ENCODE data around the gene KCNG1. TPM values are rescaled to one million over a fixed set of nuclear protein-coding genes. Genes with fewer than 3 reads are reported as not detected.

KCNG1 gene
- total and polyA plus RNA-seq, 8 donors, result 0.98 to 4.0 (median 2.1) TPM

GRCh38 chr20:51029556-51029955, 6.6 kb upstream of the KCNG1 start:
- peaks cover 0 to 4% (median 0%) of the 10 kb centered on the region in 4 donors for H3K27me3 ChIP-seq

GRCh38 chr20:51028616-51029212, 5.8 kb upstream of the KCNG1 start:
- intact Hi-C loops (cut with DNase I), result no loop called here
- H3K9me3 ChIP-seq, result no peaks in the 10 kb centered on the region
- H3K27me3 ChIP-seq, result peaks cover 0 to 4% (median 0%) of the 10 kb centered on the region in 4 donors
- H3K27ac ChIP-seq, result no peak overlapping the region
- no peaks in the 10 kb centered on the region for H3K4me1 ChIP-seq
- ATAC-seq, result no peak
- no peak overlapping the region for H3K4me3 ChIP-seq
- no peak for TF ChIP-seq CTCF (IDR thresholded peaks at IDR 0.05)
- no peaks in the 10 kb centered on the region for H3K36me3 ChIP-seq
- FAIRE-seq, result no peak
- DNase-seq, result no peak
- 19 to 20% methylated on average over 10 of the region's 10 CpGs for WGBS, 2 donors

More at GRCh38 chr20:51029556-51029955, 6.6 kb upstream of the KCNG1 start:
- WGBS, 2 donors, result 47 to 65% methylated on average over 1 of the region's 1 CpG
- intact Hi-C loops (cut with DNase I), result no loop called here
- H3K4me1 ChIP-seq, result no peaks in the 10 kb centered on the region
- FAIRE-seq (no peak), DNase-seq (peak in 1 of 6 donors; percentile 3), ATAC-seq (no peak)
- no peak for TF ChIP-seq CTCF (IDR thresholded peaks at IDR 0.05)
- no peak overlapping the region for H3K27ac ChIP-seq
- no peaks in the 10 kb centered on the region for H3K9me3 ChIP-seq
- H3K4me3 ChIP-seq, result no peak overlapping the region
- H3K36me3 ChIP-seq, result no peaks in the 10 kb centered on the region

- Histone ChIP-seq H3K27ac (no peak overlapping the region), H3K4me1 (no peaks in the 10 kb centered on the region), H3K36me3 (no peaks in the 10 kb centered on the region), H3K9me3 (no peaks in the 10 kb centered on the region), H3K27me3 (peaks cover 0 to 10% (median 2%) of the 10 kb centered on the region in 4 donors), H3K4me3 (no peak overlapping the region)
- WGBS, 2 donors, result 50 to 68% methylated on average over 5 of the region's 5 CpGs
- no peak for TF ChIP-seq CTCF (IDR thresholded peaks at IDR 0.05)
- ATAC-seq, result no peak
- intact Hi-C loops (cut with DNase I), result no loop called here
- no peak for FAIRE-seq
- no peak for DNase-seq
Observed at GRCh38 chr20:51027035-51027795, 4.3 kb upstream of the KCNG1 start.

GRCh38 chr20:51026269-51026668, 3.4 kb upstream of the KCNG1 start:
- ATAC-seq (no peak), FAIRE-seq (no peak), DNase-seq (no peak)
- Histone ChIP-seq H3K4me1 (no peaks in the 10 kb centered on the region), H3K27ac (no peak overlapping the region), H3K9me3 (no peaks in the 10 kb centered on the region), H3K36me3 (no peaks in the 10 kb centered on the region), H3K27me3 (peaks cover 0 to 13% (median 2%) of the 10 kb centered on the region in 4 donors), H3K4me3 (no peak overlapping the region)
- intact Hi-C loops (cut with DNase I), result no loop called here
- TF ChIP-seq CTCF (IDR thresholded peaks at IDR 0.05), result no peak
- 40 to 48% methylated on average over 4 of the region's 4 CpGs for WGBS, 2 donors

GRCh38 chr20:51024761-51025160, 1.9 kb upstream of the KCNG1 start:
- peaks cover 0 to 13% (median 2%) of the 10 kb centered on the region in 4 donors for H3K27me3 ChIP-seq
- intact Hi-C loops (cut with DNase I), result no loop called here

More at GRCh38 chr20:51024761-51025160, 1.9 kb upstream of the KCNG1 start:
- Histone ChIP-seq H3K4me3 (no peak overlapping the region), H3K27ac (no peak overlapping the region), H3K9me3 (no peaks in the 10 kb centered on the region), H3K4me1 (no peaks in the 10 kb centered on the region), H3K36me3 (no peaks in the 10 kb centered on the region)
- TF ChIP-seq CTCF (IDR thresholded peaks at IDR 0.05), result no peak
- 41 to 89% methylated on average over 1 of the region's 1 CpG for WGBS, 2 donors
- ATAC-seq (no peak), FAIRE-seq (no peak), DNase-seq (no peak)

Data from pancreas (tissue), 10 donors.